WERI-Rb-1 (cell line): ENCODE results near the gene TNRC6B.

Source experiments
- DNase-seq: peaks from one replicate; pipeline ENCODE4 v3.0.0-alpha.2; 2020
- H3K27ac ChIP-seq: fragments of 250-450 bp; sonication (Bioruptor Pico); 2 replicates; pipeline ENCODE4 v1.5.1; 2020; ENCODE audit warnings: mild to moderate bottlenecking, moderate library complexity
- H3K27me3 ChIP-seq: fragments of 250-450 bp; sonication (Bioruptor Pico); 2 replicates; pipeline ENCODE4 v1.5.1; 2021; ENCODE audit warnings: mild to moderate bottlenecking, low read depth, moderate library complexity; ENCODE audit not compliant: insufficient read depth, severe bottlenecking
- H3K36me3 ChIP-seq: fragments of 250-450 bp; sonication (Bioruptor Pico); 2 replicates; pipeline ENCODE4 v1.5.1; 2020; ENCODE audit warnings: mild to moderate bottlenecking, moderate library complexity
- H3K4me3 ChIP-seq: 2 replicates; pipeline ENCODE4 v1.5.1; 2011; ENCODE audit warnings: low read depth, mild to moderate bottlenecking, control low read depth, low read length
- H3K9me3 ChIP-seq: fragments of 250-450 bp; sonication (Bioruptor Pico); 2 replicates; pipeline ENCODE4 v1.5.1; 2021; ENCODE audit warnings: mild to moderate bottlenecking, moderate library complexity; ENCODE audit not compliant: severe bottlenecking
- TF ChIP-seq, protein P1 (sequence below): IDR thresholded peaks from 2 replicates; pipeline ENCODE4 v1.5.1; 2011; ENCODE audit warnings: low read depth, mild to moderate bottlenecking, control low read depth, inconsistent platforms, low read length

Gene TNRC6B

DNA sequence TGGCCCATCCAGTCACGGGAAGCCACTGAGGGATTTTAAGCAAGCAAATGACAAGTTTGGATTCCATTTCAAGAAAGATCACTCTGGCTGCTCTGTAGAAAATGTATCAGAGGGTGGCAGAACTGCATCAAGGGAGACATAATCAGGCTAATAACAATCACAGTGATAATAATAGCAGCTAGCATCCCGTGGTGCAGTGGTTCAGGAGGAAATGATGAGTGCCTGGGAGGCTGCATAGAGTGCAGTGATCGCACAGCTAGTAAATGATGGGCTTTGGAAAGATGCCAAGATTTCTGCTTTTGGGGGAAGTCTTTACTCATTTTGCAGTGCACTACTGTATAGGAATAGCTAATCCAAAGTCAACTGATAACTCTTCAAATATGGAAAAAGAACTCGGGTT lies 35.8 kb downstream of the TNRC6B start:
- Histone ChIP-seq H3K27ac (no peak overlapping the region), H3K9me3 (no peaks in the 10 kb centered on the region), H3K27me3 (no peaks in the 10 kb centered on the region), H3K4me3 (no peak overlapping the region), H3K36me3 (no peaks in the 10 kb centered on the region)
- TF ChIP-seq, protein P1, sequence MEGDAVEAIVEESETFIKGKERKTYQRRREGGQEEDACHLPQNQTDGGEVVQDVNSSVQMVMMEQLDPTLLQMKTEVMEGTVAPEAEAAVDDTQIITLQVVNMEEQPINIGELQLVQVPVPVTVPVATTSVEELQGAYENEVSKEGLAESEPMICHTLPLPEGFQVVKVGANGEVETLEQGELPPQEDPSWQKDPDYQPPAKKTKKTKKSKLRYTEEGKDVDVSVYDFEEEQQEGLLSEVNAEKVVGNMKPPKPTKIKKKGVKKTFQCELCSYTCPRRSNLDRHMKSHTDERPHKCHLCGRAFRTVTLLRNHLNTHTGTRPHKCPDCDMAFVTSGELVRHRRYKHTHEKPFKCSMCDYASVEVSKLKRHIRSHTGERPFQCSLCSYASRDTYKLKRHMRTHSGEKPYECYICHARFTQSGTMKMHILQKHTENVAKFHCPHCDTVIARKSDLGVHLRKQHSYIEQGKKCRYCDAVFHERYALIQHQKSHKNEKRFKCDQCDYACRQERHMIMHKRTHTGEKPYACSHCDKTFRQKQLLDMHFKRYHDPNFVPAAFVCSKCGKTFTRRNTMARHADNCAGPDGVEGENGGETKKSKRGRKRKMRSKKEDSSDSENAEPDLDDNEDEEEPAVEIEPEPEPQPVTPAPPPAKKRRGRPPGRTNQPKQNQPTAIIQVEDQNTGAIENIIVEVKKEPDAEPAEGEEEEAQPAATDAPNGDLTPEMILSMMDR = no peak
- no peak for DNase-seq

DNA sequence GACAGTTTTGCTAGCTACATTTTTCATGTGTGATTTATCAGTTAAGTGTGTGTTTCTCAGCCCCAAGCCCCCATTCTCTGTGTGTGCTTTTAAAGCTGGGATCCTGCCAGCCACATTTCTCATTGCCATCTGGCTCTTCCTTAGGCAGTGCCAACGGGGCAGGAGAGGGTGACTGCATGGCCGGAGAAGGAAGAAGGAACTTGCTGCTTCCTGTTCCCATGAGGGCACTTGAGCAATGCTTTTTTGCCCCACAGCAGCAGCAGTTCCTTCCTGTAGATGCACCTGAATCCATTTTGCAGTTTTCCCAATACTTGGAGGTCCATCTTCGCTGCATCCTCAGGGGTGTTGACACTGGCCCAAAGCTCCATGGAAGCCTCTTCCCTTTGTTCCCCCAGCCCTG lies 37.5 kb downstream of the TNRC6B start:
- Histone ChIP-seq H3K27me3 (no peaks in the 10 kb centered on the region), H3K9me3 (no peaks in the 10 kb centered on the region), H3K36me3 (no peaks in the 10 kb centered on the region), H3K4me3 (no peak overlapping the region), H3K27ac (no peak overlapping the region)
- no peak for DNase-seq
- TF ChIP-seq, protein P1 = no peak

DNA sequence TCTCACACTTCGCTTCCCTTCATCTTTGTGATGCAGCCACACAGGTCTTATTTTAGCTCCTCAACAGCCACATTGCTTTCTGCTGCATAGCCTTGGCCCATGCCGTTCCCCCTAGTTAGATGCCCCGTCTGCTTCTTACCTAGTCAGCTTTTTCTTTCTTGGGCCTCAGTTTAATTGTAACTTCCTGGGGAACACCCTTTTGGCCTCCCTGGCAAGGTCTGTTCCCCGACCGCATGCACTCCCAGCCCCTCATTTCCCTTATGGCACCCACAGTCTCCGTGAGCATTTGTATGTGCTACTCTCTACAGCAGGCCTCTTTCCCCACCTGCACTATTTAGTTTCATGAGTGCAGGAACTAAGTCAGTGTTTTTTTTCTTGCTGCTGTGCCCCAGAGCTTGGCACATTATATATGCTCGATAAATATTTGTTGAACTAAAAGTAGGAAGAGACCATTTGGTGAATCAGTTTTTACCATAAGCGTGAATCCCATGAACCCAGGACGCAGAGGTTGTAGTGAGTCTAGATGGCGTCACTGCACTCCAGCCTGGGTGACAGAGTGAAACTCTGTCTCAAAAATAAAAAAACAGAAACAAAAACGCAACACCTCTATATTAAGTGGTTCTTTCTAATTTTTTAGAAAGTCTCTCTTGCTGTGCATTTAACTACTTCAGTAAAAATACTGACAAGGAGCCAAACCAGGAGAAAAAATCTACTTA lies 38.5 kb downstream of the TNRC6B start:
- H3K9me3 ChIP-seq = no peaks in the 10 kb centered on the region
- DNase-seq = no peak
- no peak overlapping the region for H3K27ac ChIP-seq
- H3K36me3 ChIP-seq = no peaks in the 10 kb centered on the region
- no peak overlapping the region for H3K4me3 ChIP-seq
- no peaks in the 10 kb centered on the region for H3K27me3 ChIP-seq
- TF ChIP-seq, protein P1 = no peak

DNA sequence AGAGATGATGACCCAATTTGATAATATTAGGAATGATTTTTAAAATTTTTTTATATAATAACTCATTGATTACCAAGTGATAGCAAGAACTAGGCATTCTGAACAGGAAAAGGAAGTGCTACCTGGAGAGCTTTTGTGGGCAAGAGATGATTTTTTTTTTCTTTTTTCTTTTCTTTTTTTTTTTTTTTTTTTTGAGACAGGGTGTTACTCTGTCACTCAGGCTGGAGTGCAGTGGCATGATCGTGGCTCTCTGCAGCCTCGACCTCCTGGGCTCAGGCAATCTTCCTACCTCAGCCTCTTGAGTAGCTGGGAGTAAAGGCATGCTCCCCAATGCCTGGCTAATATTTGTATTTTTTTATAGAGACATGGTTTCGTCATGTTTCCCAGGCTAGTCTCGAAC lies 40.4 kb downstream of the TNRC6B start:
- no peaks in the 10 kb centered on the region for H3K36me3 ChIP-seq
- H3K27ac ChIP-seq = no peak overlapping the region
- H3K4me3 ChIP-seq = no peak overlapping the region
- TF ChIP-seq, protein P1 = no peak
- no peak for DNase-seq
- H3K27me3 ChIP-seq = no peaks in the 10 kb centered on the region
- no peaks in the 10 kb centered on the region for H3K9me3 ChIP-seq

DNA sequence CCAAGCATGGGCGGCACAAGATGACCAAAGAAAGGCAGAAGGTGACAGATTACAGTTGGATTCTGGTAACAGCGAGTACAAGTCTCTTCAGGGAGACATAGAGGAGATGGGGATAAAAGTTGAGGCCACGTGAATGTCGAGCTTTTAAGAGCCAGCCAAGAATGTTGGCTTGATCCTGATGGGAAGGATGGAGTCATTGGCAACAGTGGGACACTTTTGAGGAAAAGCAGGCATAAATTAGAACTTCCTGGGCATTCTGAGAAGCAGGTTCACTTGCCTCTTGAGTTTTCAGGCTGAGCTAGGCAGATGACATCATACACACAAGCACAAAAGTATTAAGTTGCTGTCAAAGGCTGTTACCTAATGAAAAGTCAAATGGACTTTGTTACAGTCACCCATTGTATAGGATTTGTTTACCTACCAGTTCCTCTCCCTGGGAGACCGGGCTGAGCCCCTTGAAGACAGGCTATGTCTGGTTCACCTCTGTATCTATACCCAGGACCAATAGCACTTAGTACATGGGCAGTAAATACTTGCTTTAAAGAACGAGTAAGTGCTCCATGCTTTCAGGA lies 41.1 kb downstream of the TNRC6B start:
- H3K9me3 ChIP-seq = no peaks in the 10 kb centered on the region
- no peak overlapping the region for H3K27ac ChIP-seq
- no peak overlapping the region for H3K4me3 ChIP-seq
- TF ChIP-seq, protein P1 = no peak
- DNase-seq = no peak
- no peaks in the 10 kb centered on the region for H3K27me3 ChIP-seq
- H3K36me3 ChIP-seq = no peaks in the 10 kb centered on the region
